ENCODE results near the gene ARPC3.
A peak's percentile ranks its signal among the peaks of the same experiment; 100 is the strongest.
"Not testable (repeated sequence)": the region's sequence is repeated elsewhere in the genome, so short reads cannot be mapped to it uniquely, and the experiment has no call there.

Gene ARPC3

DNA sequence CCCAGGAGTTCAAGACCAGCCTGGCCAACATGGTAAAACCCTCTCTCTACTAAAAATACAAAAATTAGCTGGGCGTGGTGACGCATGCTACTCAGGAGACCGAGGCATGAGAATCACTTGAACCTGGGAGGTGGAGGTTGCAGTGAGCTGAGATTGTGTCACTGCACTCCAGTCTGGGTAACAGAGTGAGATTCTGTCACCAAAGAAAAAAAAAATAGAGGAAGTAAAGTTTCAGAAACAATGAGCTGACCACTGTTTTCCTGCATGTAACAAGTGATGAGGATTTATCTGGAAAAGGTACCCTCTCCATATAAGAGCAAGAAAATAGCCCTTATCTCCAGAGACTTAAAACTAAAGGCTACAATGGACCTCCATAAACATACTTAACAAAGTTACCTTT lies 33.0 kb downstream of the ARPC3 start:
- DNase-seq: not testable (repeated sequence)

DNA sequence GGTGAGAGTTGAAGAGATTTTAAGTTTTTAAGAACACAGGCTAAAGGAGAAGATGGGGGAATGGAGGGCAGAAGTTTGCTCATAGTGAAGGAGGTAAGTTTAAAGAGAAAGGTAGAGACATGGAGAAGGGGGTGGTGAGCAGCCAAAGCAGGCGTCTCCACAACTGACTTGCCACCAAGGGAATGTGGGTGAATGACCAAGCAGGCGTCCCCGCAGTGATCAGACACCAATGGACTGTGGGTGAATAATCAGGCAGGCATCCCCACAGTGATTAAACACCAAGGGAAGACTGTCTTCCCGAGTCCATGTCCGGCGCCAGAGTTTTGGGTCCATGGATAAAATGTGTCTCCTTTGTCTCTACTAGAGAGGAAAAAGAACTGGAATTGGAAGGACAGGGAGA lies 40.1 kb downstream of the ARPC3 start:
- peak; percentile 30 for DNase-seq

DNA sequence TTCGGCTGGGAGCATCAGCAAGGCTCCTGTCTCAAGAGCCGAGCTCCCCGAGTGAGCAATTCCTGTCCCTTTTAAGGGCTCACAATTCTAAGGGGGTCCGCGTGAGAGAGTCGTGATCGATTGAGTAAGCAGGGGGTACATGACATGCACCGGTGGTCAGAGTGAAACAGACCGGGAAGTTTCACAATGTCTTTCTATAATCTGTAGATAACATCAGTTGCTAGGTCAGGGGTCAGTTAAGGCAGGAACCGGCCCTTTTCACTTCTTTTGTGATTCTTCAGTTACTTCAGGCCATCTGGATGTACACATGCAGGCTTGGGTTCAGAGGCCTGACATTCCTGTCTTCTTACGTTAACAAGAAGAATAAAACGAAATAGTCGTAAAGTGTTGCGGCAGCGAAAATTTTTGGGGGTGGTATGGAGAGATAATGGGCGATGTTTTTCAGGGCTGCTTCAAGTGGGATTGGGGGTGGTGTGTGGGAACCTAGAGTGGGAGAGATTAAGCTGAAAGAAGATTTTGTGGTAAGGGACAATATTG lies 44.9 kb downstream of the ARPC3 start:
- DNase-seq: not testable (repeated sequence)

- DNase-seq: peak; percentile 65
These were observed 46.0 kb downstream of the ARPC3 start for GRCh38 chr12:110403976-110404682.

DNA sequence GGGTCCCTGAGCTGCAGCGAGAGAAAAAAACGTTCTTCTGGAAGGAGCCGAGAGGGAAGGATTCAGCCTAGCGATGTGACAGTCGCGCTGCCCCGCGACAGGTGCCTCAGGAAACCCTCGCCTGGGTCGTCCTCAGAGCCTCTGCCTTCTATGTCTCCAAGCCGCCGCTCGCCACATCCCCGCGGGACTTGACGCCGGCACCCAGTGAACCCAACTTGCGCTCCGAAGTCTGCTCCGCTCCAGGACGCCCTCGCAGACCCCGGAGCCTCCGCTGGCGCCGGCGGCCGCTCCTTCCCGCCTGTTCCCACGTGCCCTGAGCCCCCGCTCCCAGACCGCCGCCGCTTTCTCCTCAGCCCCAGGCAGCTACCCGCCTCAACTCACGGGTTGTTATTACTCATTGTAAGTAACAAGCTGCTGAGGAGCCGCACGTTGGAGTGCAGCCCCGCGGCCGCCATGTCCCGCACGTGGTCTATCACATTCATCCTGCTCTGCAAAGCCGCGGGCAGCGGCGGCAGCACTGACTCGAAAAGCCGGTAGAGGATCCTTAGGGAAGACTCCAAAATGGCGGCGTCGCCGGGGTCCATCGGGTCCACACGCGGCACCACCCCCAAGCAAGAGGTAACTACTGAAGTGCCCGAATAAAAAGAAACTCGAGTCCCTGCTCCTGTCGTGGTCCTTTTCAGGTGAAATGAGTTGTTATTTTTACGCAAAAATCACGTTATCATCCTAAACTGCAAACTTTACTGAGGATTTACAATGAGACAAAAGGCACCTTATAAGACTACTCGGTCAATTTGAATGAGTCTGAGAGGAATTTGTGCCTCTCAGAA lies 46.8 kb downstream of the ARPC3 start, which contains the start of gene ANAPC7:
TSS of gene ANAPC7 (minus strand) at position 563 of the 830 bp plus-strand sequence. CDS start at position 482, 81 bp downstream.
- DNase-seq: peak; percentile 90
